Measurements from ENCODE around the gene DDIT4L.

DNA sequence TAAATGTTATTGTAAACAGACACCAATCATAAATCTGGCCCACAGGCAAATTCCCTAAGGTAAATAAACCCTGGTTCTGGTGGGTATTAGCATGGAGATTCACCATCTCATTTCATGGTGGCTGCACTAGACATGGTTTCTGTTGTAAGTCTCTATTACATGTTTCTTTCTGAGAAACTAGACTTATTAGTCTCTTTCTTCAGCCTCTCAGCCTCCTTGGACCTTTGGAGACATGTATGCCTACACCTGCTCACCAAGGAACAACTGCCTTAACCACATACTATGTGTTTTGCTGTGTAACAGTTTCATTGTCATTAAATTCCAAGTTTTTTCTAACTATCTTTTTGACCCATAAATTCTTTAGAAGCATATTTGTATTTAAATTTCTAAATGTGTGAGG lies 13.1 kb downstream of the DDIT4L start:
- TF ChIP-seq, protein P1, sequence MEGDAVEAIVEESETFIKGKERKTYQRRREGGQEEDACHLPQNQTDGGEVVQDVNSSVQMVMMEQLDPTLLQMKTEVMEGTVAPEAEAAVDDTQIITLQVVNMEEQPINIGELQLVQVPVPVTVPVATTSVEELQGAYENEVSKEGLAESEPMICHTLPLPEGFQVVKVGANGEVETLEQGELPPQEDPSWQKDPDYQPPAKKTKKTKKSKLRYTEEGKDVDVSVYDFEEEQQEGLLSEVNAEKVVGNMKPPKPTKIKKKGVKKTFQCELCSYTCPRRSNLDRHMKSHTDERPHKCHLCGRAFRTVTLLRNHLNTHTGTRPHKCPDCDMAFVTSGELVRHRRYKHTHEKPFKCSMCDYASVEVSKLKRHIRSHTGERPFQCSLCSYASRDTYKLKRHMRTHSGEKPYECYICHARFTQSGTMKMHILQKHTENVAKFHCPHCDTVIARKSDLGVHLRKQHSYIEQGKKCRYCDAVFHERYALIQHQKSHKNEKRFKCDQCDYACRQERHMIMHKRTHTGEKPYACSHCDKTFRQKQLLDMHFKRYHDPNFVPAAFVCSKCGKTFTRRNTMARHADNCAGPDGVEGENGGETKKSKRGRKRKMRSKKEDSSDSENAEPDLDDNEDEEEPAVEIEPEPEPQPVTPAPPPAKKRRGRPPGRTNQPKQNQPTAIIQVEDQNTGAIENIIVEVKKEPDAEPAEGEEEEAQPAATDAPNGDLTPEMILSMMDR (IDR thresholded peaks at IDR 0.05): no peak
- TF ChIP-seq POLR2AphosphoS5 (IDR thresholded peaks at IDR 0.05) (no peak), POLR2A (IDR thresholded peaks at IDR 0.05) (no peak)
